ENCODE results near the gene CHD2. TPM values are rescaled to one million over a fixed set of nuclear protein-coding genes. Genes with fewer than 3 reads are reported as not detected.
A peak's percentile ranks its signal among the peaks of the same experiment; 100 is the strongest.

Gene CHD2
- total RNA-seq, 1 experiment from 2014 or later, result 101 TPM

DNA sequence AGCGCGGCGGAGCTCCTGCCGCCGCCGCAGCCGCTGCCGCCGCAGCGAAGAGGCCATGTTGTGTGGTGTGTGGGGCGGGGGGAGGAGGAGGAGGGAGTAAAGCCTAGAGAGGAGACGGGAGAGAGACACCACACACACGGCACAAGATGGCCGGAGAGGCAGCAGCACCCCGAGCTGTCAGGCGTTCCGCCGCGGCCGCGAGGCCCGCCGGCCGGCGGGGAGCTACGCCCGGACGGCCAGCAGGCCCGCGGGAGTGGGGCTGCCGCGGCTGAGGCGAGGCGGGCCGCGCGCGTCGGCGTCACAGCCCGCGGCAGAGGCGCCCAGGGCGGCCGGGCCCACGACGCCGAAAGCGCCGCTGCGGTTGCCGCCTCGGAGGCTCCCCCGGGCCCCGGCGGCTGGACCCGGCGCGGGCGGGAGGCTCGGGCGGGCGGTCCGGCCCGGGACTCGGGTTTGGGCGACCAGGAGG lies 17.4 kb upstream of the CHD2 start (continued):
- no peak for TF ChIP-seq ESRRA (CRISPR knock-in tag; IDR thresholded peaks at IDR 0.05; ENCODE audit: borderline replicate concordance)
- TF ChIP-seq, protein P1, sequence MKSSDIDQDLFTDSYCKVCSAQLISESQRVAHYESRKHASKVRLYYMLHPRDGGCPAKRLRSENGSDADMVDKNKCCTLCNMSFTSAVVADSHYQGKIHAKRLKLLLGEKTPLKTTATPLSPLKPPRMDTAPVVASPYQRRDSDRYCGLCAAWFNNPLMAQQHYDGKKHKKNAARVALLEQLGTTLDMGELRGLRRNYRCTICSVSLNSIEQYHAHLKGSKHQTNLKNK (CRISPR knock-in tag; IDR thresholded peaks at IDR 0.05), result no peak
- no peak for TF ChIP-seq ZNF396 (CRISPR knock-in tag; IDR thresholded peaks at IDR 0.05; ENCODE audit: borderline replicate concordance)
- TF ChIP-seq, protein P2, sequence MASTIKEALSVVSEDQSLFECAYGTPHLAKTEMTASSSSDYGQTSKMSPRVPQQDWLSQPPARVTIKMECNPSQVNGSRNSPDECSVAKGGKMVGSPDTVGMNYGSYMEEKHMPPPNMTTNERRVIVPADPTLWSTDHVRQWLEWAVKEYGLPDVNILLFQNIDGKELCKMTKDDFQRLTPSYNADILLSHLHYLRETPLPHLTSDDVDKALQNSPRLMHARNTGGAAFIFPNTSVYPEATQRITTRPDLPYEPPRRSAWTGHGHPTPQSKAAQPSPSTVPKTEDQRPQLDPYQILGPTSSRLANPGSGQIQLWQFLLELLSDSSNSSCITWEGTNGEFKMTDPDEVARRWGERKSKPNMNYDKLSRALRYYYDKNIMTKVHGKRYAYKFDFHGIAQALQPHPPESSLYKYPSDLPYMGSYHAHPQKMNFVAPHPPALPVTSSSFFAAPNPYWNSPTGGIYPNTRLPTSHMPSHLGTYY (CRISPR knock-in tag; IDR thresholded peaks at IDR 0.05), result no peak
- no peak for TF ChIP-seq SMAD4 (CRISPR knock-in tag; IDR thresholded peaks at IDR 0.05)
- peak; percentile 79; the same call in 1 of the 2 replicates for TF ChIP-seq PRRX2 (CRISPR knock-in tag; IDR thresholded peaks at IDR 0.05)
- TF ChIP-seq, protein P3, sequence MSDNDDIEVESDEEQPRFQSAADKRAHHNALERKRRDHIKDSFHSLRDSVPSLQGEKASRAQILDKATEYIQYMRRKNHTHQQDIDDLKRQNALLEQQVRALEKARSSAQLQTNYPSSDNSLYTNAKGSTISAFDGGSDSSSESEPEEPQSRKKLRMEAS (CRISPR knock-in tag; IDR thresholded peaks at IDR 0.05), result no peak
- no peak for TF ChIP-seq NR2C2 (CRISPR knock-in tag; IDR thresholded peaks at IDR 0.05)
- TF ChIP-seq ZNF416 (CRISPR knock-in tag; IDR thresholded peaks at IDR 0.05), result no peak
- no peak for TF ChIP-seq FOXP1 (CRISPR knock-in tag; IDR thresholded peaks at IDR 0.05; ENCODE audit: borderline replicate concordance)

DNA sequence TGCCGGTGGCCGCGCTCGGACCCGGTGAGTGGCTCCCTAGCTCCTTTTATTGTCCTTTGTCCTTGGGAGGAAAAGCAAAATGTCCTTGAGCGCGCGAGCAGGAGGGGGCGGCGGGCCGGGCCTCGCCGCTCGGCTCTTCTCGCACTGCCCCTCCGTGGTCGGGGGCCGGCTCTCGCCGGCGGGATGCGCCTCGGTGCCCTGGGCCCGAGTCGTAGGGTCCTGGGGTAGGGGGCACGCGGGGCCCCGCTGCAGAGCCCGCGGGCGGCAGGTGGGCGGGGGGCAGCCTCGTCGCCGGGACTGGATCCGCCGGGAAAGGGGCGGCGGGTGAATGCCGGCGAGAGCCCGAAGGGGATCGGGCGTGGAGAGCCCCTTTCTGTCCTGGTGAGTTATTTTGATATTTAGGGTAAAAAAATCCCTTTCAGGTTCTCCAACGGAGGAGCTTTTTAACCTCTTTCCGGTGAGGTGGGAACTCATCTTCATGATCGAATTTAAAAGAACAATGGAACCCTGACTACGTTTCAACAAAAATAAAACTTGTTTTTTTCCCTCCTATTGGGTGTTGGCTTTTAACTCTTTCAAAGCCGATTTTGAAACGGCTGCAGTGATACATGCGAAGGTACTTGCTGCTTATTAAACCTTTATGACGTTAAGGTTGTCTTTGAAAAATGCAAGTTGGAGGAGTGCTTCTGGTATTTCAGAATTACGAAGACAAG lies 16.8 kb upstream of the CHD2 start:
- no peak for ATAC-seq
- no peaks in the 10 kb centered on the region for H3K9me3 Mint-ChIP-seq

More for the DNA sequence above, 16.8 kb upstream of the CHD2 start:
- peaks cover 59% of the 10 kb centered on the region for H3K4me1 Mint-ChIP-seq
- peak; percentile 30 for DNase-seq (ENCODE audit: low spot score)
- ChIA-PET POLR2A (interaction anchor here (0.6 to 8.6 kb wide), 17 partner anchors 14 to 235 kb away, joined by 3 to 226 read pairs (median 9); partner anchors contain the start of gene CHD2), CTCF (interaction anchor here (0.9 to 4.7 kb wide), 7 partner anchors 10 to 147 kb away, joined by 3 to 48 read pairs (median 6); partner anchors contain the start of gene CHD2)
- peak overlapping the region; percentile 95 for H3K27ac Mint-ChIP-seq
- no peaks in the 10 kb centered on the region for H3K27me3 Mint-ChIP-seq (ENCODE audit: low read depth)
- H3K36me3 Mint-ChIP-seq, result peaks cover 47% of the 10 kb centered on the region
- peak overlapping the region; percentile 94 for H3K4me3 Mint-ChIP-seq
- TF ChIP-seq, protein P4, sequence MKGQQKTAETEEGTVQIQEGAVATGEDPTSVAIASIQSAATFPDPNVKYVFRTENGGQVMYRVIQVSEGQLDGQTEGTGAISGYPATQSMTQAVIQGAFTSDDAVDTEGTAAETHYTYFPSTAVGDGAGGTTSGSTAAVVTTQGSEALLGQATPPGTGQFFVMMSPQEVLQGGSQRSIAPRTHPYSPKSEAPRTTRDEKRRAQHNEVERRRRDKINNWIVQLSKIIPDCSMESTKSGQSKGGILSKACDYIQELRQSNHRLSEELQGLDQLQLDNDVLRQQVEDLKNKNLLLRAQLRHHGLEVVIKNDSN (CRISPR knock-in tag; IDR thresholded peaks at IDR 0.05), result peak; percentile 18; the same call in 1 of the 2 replicates
- TF ChIP-seq, protein P5, sequence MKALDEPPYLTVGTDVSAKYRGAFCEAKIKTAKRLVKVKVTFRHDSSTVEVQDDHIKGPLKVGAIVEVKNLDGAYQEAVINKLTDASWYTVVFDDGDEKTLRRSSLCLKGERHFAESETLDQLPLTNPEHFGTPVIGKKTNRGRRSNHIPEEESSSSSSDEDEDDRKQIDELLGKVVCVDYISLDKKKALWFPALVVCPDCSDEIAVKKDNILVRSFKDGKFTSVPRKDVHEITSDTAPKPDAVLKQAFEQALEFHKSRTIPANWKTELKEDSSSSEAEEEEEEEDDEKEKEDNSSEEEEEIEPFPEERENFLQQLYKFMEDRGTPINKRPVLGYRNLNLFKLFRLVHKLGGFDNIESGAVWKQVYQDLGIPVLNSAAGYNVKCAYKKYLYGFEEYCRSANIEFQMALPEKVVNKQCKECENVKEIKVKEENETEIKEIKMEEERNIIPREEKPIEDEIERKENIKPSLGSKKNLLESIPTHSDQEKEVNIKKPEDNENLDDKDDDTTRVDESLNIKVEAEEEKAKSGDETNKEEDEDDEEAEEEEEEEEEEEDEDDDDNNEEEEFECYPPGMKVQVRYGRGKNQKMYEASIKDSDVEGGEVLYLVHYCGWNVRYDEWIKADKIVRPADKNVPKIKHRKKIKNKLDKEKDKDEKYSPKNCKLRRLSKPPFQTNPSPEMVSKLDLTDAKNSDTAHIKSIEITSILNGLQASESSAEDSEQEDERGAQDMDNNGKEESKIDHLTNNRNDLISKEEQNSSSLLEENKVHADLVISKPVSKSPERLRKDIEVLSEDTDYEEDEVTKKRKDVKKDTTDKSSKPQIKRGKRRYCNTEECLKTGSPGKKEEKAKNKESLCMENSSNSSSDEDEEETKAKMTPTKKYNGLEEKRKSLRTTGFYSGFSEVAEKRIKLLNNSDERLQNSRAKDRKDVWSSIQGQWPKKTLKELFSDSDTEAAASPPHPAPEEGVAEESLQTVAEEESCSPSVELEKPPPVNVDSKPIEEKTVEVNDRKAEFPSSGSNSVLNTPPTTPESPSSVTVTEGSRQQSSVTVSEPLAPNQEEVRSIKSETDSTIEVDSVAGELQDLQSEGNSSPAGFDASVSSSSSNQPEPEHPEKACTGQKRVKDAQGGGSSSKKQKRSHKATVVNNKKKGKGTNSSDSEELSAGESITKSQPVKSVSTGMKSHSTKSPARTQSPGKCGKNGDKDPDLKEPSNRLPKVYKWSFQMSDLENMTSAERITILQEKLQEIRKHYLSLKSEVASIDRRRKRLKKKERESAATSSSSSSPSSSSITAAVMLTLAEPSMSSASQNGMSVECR (CRISPR knock-in tag; IDR thresholded peaks at IDR 0.05; ENCODE audit: borderline replicate concordance), result 0 out of 2 replicates have a peak, but pooled peaks have one; percentile 9
- peak; percentile 21; the same call in 1 of the 2 replicates for TF ChIP-seq KAT7 (CRISPR knock-in tag; IDR thresholded peaks at IDR 0.05; ENCODE audit: borderline replicate concordance)
- TF ChIP-seq ETV6 (CRISPR knock-in tag; IDR thresholded peaks at IDR 0.05), result no peak
- 0 out of 2 replicates have a peak, but pooled peaks have one; percentile 11 for TF ChIP-seq RELA (CRISPR knock-in tag; IDR thresholded peaks at IDR 0.05; ENCODE audit: borderline replicate concordance)
- TF ChIP-seq, protein P6, sequence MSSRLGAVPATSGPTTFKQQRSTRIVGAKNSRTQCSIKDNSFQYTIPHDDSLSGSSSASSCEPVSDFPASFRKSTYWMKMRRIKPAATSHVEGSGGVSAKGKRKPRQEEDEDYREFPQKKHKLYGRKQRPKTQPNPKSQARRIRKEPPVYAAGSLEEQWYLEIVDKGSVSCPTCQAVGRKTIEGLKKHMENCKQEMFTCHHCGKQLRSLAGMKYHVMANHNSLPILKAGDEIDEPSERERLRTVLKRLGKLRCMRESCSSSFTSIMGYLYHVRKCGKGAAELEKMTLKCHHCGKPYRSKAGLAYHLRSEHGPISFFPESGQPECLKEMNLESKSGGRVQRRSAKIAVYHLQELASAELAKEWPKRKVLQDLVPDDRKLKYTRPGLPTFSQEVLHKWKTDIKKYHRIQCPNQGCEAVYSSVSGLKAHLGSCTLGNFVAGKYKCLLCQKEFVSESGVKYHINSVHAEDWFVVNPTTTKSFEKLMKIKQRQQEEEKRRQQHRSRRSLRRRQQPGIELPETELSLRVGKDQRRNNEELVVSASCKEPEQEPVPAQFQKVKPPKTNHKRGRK (CRISPR knock-in tag; IDR thresholded peaks at IDR 0.05; ENCODE audit: borderline replicate concordance), result no peak
- 0 out of 2 replicates have a peak, but pooled peaks have one; percentile 15 for TF ChIP-seq JUN (CRISPR knock-in tag; IDR thresholded peaks at IDR 0.05)
- 0 out of 2 replicates have a peak, but pooled peaks have one; percentile 12 for TF ChIP-seq ZNF219 (CRISPR knock-in tag; IDR thresholded peaks at IDR 0.05; ENCODE audit: borderline replicate concordance)
- TF ChIP-seq, protein P7, sequence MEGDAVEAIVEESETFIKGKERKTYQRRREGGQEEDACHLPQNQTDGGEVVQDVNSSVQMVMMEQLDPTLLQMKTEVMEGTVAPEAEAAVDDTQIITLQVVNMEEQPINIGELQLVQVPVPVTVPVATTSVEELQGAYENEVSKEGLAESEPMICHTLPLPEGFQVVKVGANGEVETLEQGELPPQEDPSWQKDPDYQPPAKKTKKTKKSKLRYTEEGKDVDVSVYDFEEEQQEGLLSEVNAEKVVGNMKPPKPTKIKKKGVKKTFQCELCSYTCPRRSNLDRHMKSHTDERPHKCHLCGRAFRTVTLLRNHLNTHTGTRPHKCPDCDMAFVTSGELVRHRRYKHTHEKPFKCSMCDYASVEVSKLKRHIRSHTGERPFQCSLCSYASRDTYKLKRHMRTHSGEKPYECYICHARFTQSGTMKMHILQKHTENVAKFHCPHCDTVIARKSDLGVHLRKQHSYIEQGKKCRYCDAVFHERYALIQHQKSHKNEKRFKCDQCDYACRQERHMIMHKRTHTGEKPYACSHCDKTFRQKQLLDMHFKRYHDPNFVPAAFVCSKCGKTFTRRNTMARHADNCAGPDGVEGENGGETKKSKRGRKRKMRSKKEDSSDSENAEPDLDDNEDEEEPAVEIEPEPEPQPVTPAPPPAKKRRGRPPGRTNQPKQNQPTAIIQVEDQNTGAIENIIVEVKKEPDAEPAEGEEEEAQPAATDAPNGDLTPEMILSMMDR (IDR thresholded peaks at IDR 0.05), result no peak
- TF ChIP-seq, protein P8, sequence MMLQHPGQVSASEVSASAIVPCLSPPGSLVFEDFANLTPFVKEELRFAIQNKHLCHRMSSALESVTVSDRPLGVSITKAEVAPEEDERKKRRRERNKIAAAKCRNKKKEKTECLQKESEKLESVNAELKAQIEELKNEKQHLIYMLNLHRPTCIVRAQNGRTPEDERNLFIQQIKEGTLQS (CRISPR knock-in tag; conservative IDR thresholded peaks at IDR 0.05), result no peak
- peak; percentile 15; the same call in 1 of the 2 replicates for TF ChIP-seq TCF7 (CRISPR knock-in tag; IDR thresholded peaks at IDR 0.05; ENCODE audit: low read depth)

All from WTC11 (cell line).